Measurements from ENCODE around the gene URB2. TPM values are rescaled to one million over a fixed set of nuclear protein-coding genes. Genes with fewer than 3 reads are reported as not detected.
"Not testable (repeated sequence)": the region's sequence is repeated elsewhere in the genome, so short reads cannot be mapped to it uniquely, and the experiment has no call there.

Gene URB2
- total and polyA plus RNA-seq, 4 donors = 1.2 to 10.5 (median 6.2) TPM

- H3K9ac ChIP-seq (ENCODE audit: low read depth in 1 of 2, low read length in 2 of 2) = no peak overlapping the region
- no peaks in the 10 kb centered on the region for H3K4me1 ChIP-seq (ENCODE audit: control insufficient read depth in 4 of 4, insufficient read depth in 4 of 4, low read length in 3 of 4)
- H3K27ac ChIP-seq (ENCODE audit: low read depth in 1 of 2, low read length in 2 of 2) = no peak overlapping the region
- 96% methylated on average over 34 of the region's 34 CpGs for WGBS
- H3K36me3 ChIP-seq (ENCODE audit: control insufficient read depth in 4 of 4, insufficient read depth in 3 of 4, low read depth in 1 of 4, low read length in 3 of 4) = peaks cover 3 to 23% (median 20%) of the 10 kb centered on the region in 4 donors
- no peak for DNase-seq (ENCODE audit: low spot score)
- H3K4me3 ChIP-seq (ENCODE audit: low read depth in 1 of 3, low read length in 3 of 3) = no peak overlapping the region
- H3K27me3 ChIP-seq (ENCODE audit: control insufficient read depth in 4 of 4, insufficient read depth in 4 of 4, low read length in 3 of 4) = no peaks in the 10 kb centered on the region
- no peaks in the 10 kb centered on the region for H3K9me3 ChIP-seq (ENCODE audit: control insufficient read depth in 4 of 4, low read length in 3 of 4)
- TF ChIP-seq RXRA (IDR thresholded peaks at IDR 0.05) (no peak), HNF4G (IDR thresholded peaks at IDR 0.05) (no peak), FOXA2 (IDR thresholded peaks at IDR 0.05) (no peak), SP1 (IDR thresholded peaks at IDR 0.05) (no peak), HNF4A (conservative IDR thresholded peaks at IDR 0.05) (no peak), NR2F2 (IDR thresholded peaks at IDR 0.05) (no peak), TAF1 (conservative IDR thresholded peaks at IDR 0.05) (no peak), ZBTB33 (IDR thresholded peaks at IDR 0.05) (no peak), RAD21 (IDR thresholded peaks at IDR 0.05) (no peak), FOXA1 (IDR thresholded peaks at IDR 0.05) (no peak)
These were observed 31.6 kb upstream of the URB2 start for GRCh38 chr1:229594227-229595008.

- H3K27me3 ChIP-seq (ENCODE audit: control insufficient read depth in 4 of 4, insufficient read depth in 4 of 4, low read length in 3 of 4); H3K4me3 ChIP-seq (ENCODE audit: low read depth in 1 of 3, low read length in 3 of 3); H3K27ac ChIP-seq (ENCODE audit: low read depth in 1 of 2, low read length in 2 of 2); H3K9ac ChIP-seq (ENCODE audit: low read depth in 1 of 2, low read length in 2 of 2); DNase-seq (ENCODE audit: low spot score); H3K4me1 ChIP-seq (ENCODE audit: control insufficient read depth in 4 of 4, insufficient read depth in 4 of 4, low read length in 3 of 4); H3K9me3 ChIP-seq (ENCODE audit: control insufficient read depth in 4 of 4, low read length in 3 of 4): not testable (repeated sequence)
- peaks cover 5 to 31% (median 22%) of the 10 kb centered on the region in 4 donors for H3K36me3 ChIP-seq (ENCODE audit: control insufficient read depth in 4 of 4, insufficient read depth in 3 of 4, low read depth in 1 of 4, low read length in 3 of 4)
- WGBS = 98% methylated on average over 7 of the region's 7 CpGs
These were observed 30.2 kb upstream of the URB2 start for GRCh38 chr1:229595876-229596275.

GRCh38 chr1:229596925-229597699 is 28.9 kb upstream of the URB2 start:
- H3K9me3 ChIP-seq (ENCODE audit: control insufficient read depth in 4 of 4, low read length in 3 of 4) = no peaks in the 10 kb centered on the region

More at GRCh38 chr1:229596925-229597699, 28.9 kb upstream of the URB2 start:
- DNase-seq (ENCODE audit: low spot score) = no peak
- WGBS = 85% methylated on average over 7 of the region's 7 CpGs
- H3K27me3 ChIP-seq (ENCODE audit: control insufficient read depth in 4 of 4, insufficient read depth in 4 of 4, low read length in 3 of 4) = no peaks in the 10 kb centered on the region
- H3K27ac ChIP-seq (ENCODE audit: low read depth in 1 of 2, low read length in 2 of 2) = peak overlapping the region in 1 of 2 donors; percentile 21
- peaks cover 10 to 42% (median 28%) of the 10 kb centered on the region in 4 donors for H3K36me3 ChIP-seq (ENCODE audit: control insufficient read depth in 4 of 4, insufficient read depth in 3 of 4, low read depth in 1 of 4, low read length in 3 of 4)
- peaks cover 0 to 2% (median 0%) of the 10 kb centered on the region in 4 donors for H3K4me1 ChIP-seq (ENCODE audit: control insufficient read depth in 4 of 4, insufficient read depth in 4 of 4, low read length in 3 of 4)
- no peak overlapping the region for H3K9ac ChIP-seq (ENCODE audit: low read depth in 1 of 2, low read length in 2 of 2)
- TF ChIP-seq RAD21 (IDR thresholded peaks at IDR 0.05) (no peak), RXRA (IDR thresholded peaks at IDR 0.05) (no peak), ZBTB33 (IDR thresholded peaks at IDR 0.05) (no peak), YY1 (IDR thresholded peaks at IDR 0.05) (no peak), REST (IDR thresholded peaks at IDR 0.05) (no peak), JUND (IDR thresholded peaks at IDR 0.05) (no peak), MAX (IDR thresholded peaks at IDR 0.05) (no peak)
- no peak overlapping the region for H3K4me3 ChIP-seq (ENCODE audit: low read depth in 1 of 3, low read length in 3 of 3)

Data from liver (tissue), 9 donors.